SU-DHL-6 (cell line): ENCODE data around the gene ZNF609.

Source experiments
- H2AFZ ChIP-seq: fragments of 200-600 bp; sonication (generic); 2 replicates; pipeline ENCODE4 v1.6.1; 2014; ENCODE audit warnings: low read depth, mild to moderate bottlenecking, moderate library complexity, mixed read lengths, antibody characterized with exemption, low read length; ENCODE audit not compliant: severe bottlenecking
- H3F3A ChIP-seq: fragments of 200-600 bp; shearing (Covaris generic); 2 replicates; pipeline ENCODE4 v1.6.0; 2016; ENCODE audit warnings: antibody characterized with exemption, mild to moderate bottlenecking; ENCODE audit not compliant: insufficient read depth
- H3K27ac ChIP-seq: fragments of 200-600 bp; sonication (generic); 2 replicates; pipeline ENCODE4 v1.5.1; 2016; ENCODE audit warnings: low read depth, mild to moderate bottlenecking, low read length, moderate library complexity, mixed read lengths
- H3K27me3 ChIP-seq: fragments of 200-600 bp; sonication (generic), shearing (Covaris generic); 2 replicates; pipeline ENCODE4 v1.6.0; 2014; ENCODE audit warnings: mild to moderate bottlenecking, low read length
- H3K36me3 ChIP-seq: fragments of 200-600 bp; sonication (generic); 2 replicates; pipeline ENCODE4 v1.6.1; 2014; ENCODE audit warnings: mild to moderate bottlenecking, low read length, mixed read lengths
- H3K4me2 ChIP-seq: fragments of 300-600, 200-600 bp; shearing (Covaris generic), sonication (generic); 2 replicates; pipeline ENCODE4 v1.6.0; 2014; ENCODE audit warnings: low read length, low read depth, mild to moderate bottlenecking; ENCODE audit not compliant: poor library complexity, severe bottlenecking
- H3K4me3 ChIP-seq: fragments of 200-600 bp; sonication (generic); 2 replicates; pipeline ENCODE4 v1.5.1; 2014; ENCODE audit warnings: antibody characterized with exemption, low read length, mild to moderate bottlenecking, mixed read lengths; ENCODE audit not compliant: insufficient read depth, poor library complexity, severe bottlenecking
- H3K79me2 ChIP-seq: fragments of 200-600 bp; sonication (generic); 2 replicates; pipeline ENCODE4 v1.6.1; 2014; ENCODE audit warnings: mild to moderate bottlenecking, low read length, moderate library complexity; ENCODE audit not compliant: insufficient read depth
- H3K9ac ChIP-seq: fragments of 200-600 bp; sonication (generic); 2 replicates; pipeline ENCODE4 v1.7.0; 2014; ENCODE audit warnings: mild to moderate bottlenecking, low read length
- H3K9me2 ChIP-seq: fragments of 200-600 bp; sonication (generic); replicated peaks from 2 replicates; pipeline ENCODE4 v1.6.1; 2014; ENCODE audit warnings: low read length; ENCODE audit not compliant: insufficient read depth
- H3K9me3 ChIP-seq: fragments of 200-600 bp; sonication (generic); 2 replicates; pipeline ENCODE4 v1.6.1; 2014; ENCODE audit warnings: low read length, mixed read lengths; ENCODE audit not compliant: insufficient read depth
- H4K20me1 ChIP-seq: fragments of 200-600 bp; sonication (generic); 2 replicates; pipeline ENCODE4 v1.6.1; 2014; ENCODE audit warnings: low read depth, mild to moderate bottlenecking, antibody characterized with exemption, low read length, moderate library complexity, mixed read lengths
- EZH2phosphoT487 ChIP-seq: fragments of 200-600 bp; sonication (generic), shearing (Covaris generic); conservative IDR thresholded peaks from 2 replicates; pipeline ENCODE4 v1.6.1; 2018; ENCODE audit warnings: mild to moderate bottlenecking, antibody characterized with exemption, low read length, moderate library complexity, mixed read lengths
- TF ChIP-seq, protein P1 (sequence below): fragments of 200-600 bp; sonication (generic); IDR thresholded peaks from one replicate; pipeline ENCODE4 v1.5.1; 2017; ENCODE audit warnings: antibody characterized with exemption, mild to moderate bottlenecking, low read length, moderate library complexity; ENCODE audit not compliant: insufficient read depth, poor library complexity, severe bottlenecking

The ZNF609 gene

DNA sequence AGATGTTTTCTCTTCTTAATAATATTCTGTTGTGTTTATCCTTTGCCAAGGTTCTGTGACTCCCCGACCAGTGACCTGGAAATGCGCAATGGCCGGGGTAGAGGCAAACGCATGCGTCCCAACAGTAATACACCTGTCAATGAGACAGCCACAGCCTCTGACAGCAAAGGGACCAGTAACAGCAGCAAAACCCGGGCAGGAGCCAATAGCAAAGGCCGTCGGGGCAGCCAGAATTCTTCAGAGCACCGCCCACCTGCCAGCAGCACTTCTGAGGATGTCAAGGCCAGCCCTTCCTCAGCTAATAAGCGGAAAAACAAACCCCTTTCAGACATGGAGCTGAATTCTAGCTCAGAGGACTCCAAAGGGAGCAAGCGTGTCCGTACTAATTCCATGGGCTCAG lies 213.5 kb downstream of the ZNF609 start:
- Histone ChIP-seq H3K36me3 (no peaks in the 10 kb centered on the region), H3K4me3 (no peak overlapping the region), H3F3A (no peaks in the 10 kb centered on the region), H3K27me3 (no peaks in the 10 kb centered on the region), H3K9me3 (no peaks in the 10 kb centered on the region), H4K20me1 (no peaks in the 10 kb centered on the region), H3K27ac (no peak overlapping the region), H3K9me2 (no peaks in the 10 kb centered on the region), H3K4me2 (no peak overlapping the region), H2AFZ (no peak overlapping the region), H3K9ac (no peak overlapping the region), H3K79me2 (no peaks in the 10 kb centered on the region)
- TF ChIP-seq EZH2phosphoT487, result no peak
- TF ChIP-seq, protein P1, sequence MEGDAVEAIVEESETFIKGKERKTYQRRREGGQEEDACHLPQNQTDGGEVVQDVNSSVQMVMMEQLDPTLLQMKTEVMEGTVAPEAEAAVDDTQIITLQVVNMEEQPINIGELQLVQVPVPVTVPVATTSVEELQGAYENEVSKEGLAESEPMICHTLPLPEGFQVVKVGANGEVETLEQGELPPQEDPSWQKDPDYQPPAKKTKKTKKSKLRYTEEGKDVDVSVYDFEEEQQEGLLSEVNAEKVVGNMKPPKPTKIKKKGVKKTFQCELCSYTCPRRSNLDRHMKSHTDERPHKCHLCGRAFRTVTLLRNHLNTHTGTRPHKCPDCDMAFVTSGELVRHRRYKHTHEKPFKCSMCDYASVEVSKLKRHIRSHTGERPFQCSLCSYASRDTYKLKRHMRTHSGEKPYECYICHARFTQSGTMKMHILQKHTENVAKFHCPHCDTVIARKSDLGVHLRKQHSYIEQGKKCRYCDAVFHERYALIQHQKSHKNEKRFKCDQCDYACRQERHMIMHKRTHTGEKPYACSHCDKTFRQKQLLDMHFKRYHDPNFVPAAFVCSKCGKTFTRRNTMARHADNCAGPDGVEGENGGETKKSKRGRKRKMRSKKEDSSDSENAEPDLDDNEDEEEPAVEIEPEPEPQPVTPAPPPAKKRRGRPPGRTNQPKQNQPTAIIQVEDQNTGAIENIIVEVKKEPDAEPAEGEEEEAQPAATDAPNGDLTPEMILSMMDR, result no peak

DNA sequence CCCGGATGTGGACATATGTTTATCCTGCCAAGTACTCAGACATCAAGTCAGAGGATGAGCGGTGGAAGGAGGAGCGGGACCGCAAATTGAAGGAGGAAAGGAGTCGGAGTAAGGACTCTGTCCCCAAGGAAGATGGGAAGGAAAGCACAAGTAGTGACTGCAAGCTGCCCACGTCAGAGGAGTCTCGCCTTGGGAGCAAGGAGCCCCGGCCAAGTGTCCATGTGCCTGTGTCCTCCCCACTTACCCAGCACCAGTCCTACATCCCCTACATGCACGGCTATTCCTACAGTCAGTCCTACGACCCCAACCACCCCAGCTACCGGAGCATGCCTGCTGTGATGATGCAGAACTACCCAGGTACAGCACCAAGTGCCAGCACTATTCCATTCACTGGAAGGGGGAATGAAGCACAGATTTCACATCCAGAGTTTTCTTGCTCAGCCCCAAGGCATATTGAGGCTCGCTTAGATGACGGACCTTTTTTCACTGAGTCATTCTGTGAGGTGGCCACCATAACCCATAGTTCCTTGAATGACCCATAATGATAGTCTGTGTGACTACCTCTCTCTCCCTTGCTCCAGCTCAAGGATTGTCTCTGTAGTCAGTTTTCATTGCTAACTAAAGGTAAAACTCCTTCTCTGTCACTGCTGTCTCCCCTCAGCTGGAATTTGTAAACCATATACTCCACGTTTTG lies 217.9 kb downstream of the ZNF609 start:
- Histone ChIP-seq H3K9ac (no peak overlapping the region), H3K36me3 (no peaks in the 10 kb centered on the region)
- TF ChIP-seq, protein P1, result no peak
- TF ChIP-seq EZH2phosphoT487, result no peak

DNA sequence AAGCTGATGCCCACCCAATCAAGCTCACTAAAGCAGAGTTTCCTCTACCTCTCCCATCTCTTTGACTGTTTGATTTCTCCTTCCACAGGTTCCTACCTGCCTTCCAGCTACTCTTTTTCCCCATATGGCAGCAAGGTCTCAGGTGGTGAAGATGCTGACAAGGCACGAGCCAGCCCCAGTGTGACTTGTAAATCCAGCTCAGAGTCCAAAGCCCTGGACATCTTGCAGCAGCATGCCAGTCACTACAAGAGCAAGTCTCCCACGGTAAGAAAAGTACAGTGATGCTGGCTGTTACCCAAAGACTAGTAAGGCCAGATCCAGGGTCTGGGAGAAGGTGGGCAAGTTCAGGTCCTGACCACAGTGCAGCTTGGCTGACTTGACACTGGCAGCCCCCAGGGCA lies 219.7 kb downstream of the ZNF609 start:
- Histone ChIP-seq H4K20me1 (no peaks in the 10 kb centered on the region), H3F3A (no peaks in the 10 kb centered on the region), H3K79me2 (no peaks in the 10 kb centered on the region), H3K4me2 (no peak overlapping the region), H3K9ac (no peak overlapping the region), H3K36me3 (no peaks in the 10 kb centered on the region), H2AFZ (no peak overlapping the region), H3K9me2 (no peaks in the 10 kb centered on the region), H3K4me3 (no peak overlapping the region), H3K27ac (no peak overlapping the region), H3K9me3 (no peaks in the 10 kb centered on the region), H3K27me3 (no peaks in the 10 kb centered on the region)
- TF ChIP-seq, protein P1, result no peak
- TF ChIP-seq EZH2phosphoT487, result no peak

More for the DNA sequence above, 217.9 kb downstream of the ZNF609 start:
- Histone ChIP-seq H2AFZ (no peak overlapping the region), H3K9me2 (no peaks in the 10 kb centered on the region), H3K4me2 (no peak overlapping the region), H3K27me3 (no peaks in the 10 kb centered on the region), H3K4me3 (no peak overlapping the region), H4K20me1 (no peaks in the 10 kb centered on the region), H3F3A (no peaks in the 10 kb centered on the region), H3K79me2 (no peaks in the 10 kb centered on the region), H3K27ac (no peak overlapping the region), H3K9me3 (no peaks in the 10 kb centered on the region)
